Measurements from ENCODE around the gene SLC7A1. TPM values are rescaled to one million over a fixed set of nuclear protein-coding genes. Genes with fewer than 3 reads are reported as not detected.

The SLC7A1 gene
- total and polyA plus RNA-seq, 2 of the 8 experiments (the other 6 are each of a cell fraction or from before 2014, with no cell fraction given) = 26.8 to 114 TPM

DNA sequence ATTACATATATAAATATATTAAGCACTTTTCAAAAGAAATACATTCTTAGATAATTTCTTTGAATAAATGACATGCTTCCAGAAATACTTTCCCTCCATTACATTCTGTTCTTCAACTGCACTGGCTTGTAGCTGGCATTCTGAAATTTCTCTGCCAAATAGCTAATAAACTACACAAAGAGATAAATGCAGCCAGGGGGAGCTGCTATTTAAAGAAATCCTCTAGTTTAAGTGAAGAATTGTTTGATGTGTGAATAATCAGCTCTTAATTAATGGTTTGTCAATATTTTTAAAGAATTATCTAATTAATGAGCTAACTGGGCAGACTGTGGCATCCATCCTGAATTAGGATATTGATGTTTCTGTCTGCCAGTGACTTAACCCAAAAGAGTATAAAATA lies 30.7 kb downstream of the SLC7A1 start (continued):
- TF ChIP-seq, protein P1, sequence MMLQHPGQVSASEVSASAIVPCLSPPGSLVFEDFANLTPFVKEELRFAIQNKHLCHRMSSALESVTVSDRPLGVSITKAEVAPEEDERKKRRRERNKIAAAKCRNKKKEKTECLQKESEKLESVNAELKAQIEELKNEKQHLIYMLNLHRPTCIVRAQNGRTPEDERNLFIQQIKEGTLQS (IDR thresholded peaks at IDR 0.05; ENCODE audit: insufficient read depth, low read depth, low read length) = no peak
- TF ChIP-seq GTF2F1 (IDR thresholded peaks at IDR 0.05; ENCODE audit: borderline replicate concordance, low read depth, low read length) (no peak), ZNF274 (IDR thresholded peaks at IDR 0.05; ENCODE audit: borderline replicate concordance, extremely low read depth, low read length) (no peak)

All from H1 (cell line).